Measurements from ENCODE around the gene LRRC18. TPM values are rescaled to one million over a fixed set of nuclear protein-coding genes. Genes with fewer than 3 reads are reported as not detected.

The LRRC18 gene
- total and polyA plus RNA-seq, 2 donors (not counting 1 experiment from before 2014, with no cell fraction given) = not detected

GRCh38 chr10:48941427-48942075, 1.9 kb upstream of the LRRC18 start:
- H3K9me3 Mint-ChIP-seq (ENCODE audit: insufficient read depth) = no peaks in the 10 kb centered on the region
- no peak for TF ChIP-seq EZH2 (IDR thresholded peaks at IDR 0.05; ENCODE audit: borderline replicate concordance, insufficient read depth, low read depth, low read length, poor library complexity, severe bottlenecking)
- no peak for TF ChIP-seq CTCF (IDR thresholded peaks at IDR 0.05)
- Histone ChIP-seq H4K20me1 (ENCODE audit: control insufficient read depth, insufficient read depth, low read length, poor library complexity, severe bottlenecking) (peaks cover 21% of the 10 kb centered on the region), H3K27me3 (replicated peaks in 1 of 4; ENCODE audit: control extremely low read depth in 1 of 4, control insufficient read depth in 3 of 4, insufficient read depth in 4 of 4, low read length in 3 of 4) (no peaks in the 10 kb centered on the region), H3K4me2 (replicated peaks; ENCODE audit: low read depth, low read length, poor library complexity, severe bottlenecking) (no peak overlapping the region), H3K4me1 (ENCODE audit: control insufficient read depth in 2 of 2, insufficient read depth in 2 of 2, low read length in 2 of 2) (no peaks in the 10 kb centered on the region), H3K27ac (ENCODE audit: low read length in 2 of 2) (no peak overlapping the region), H3K9me3 (ENCODE audit: control extremely low read depth in 1 of 3, control insufficient read depth in 2 of 3, insufficient read depth in 1 of 3, low read length in 2 of 3) (no peaks in the 10 kb centered on the region), H3K79me2 (ENCODE audit: control insufficient read depth, insufficient read depth, low read length) (no peaks in the 10 kb centered on the region), H3K9ac (ENCODE audit: low read length) (no peak overlapping the region), H3K36me3 (replicated peaks in 1 of 2; ENCODE audit: control extremely low read depth in 1 of 2, control insufficient read depth in 1 of 2, extremely low read depth in 1 of 2, insufficient read depth in 2 of 2, low read length in 1 of 2) (peaks cover 4 to 92% of the 10 kb centered on the region in 2 experiments), H2AFZ (ENCODE audit: insufficient read depth, low read depth, low read length, poor library complexity, severe bottlenecking) (no peak overlapping the region), H3K4me3 (ENCODE audit: control extremely low read depth in 1 of 5, extremely low read depth in 1 of 5, insufficient read depth in 1 of 5, low read depth in 2 of 5, low read length in 4 of 5) (no peak overlapping the region)
- WGBS (ENCODE audit: insufficient coverage) = 97% methylated on average over 9 of the region's 10 CpGs
- no peaks in the 10 kb centered on the region for H3K27me3 Mint-ChIP-seq
- CTCF ChIA-PET = no interaction called here
- intact Hi-C loops (cut with micrococcal nuclease) = no loop called here
- no peak overlapping the region for H3K27ac Mint-ChIP-seq
- no peaks in the 10 kb centered on the region for H3K4me1 Mint-ChIP-seq
- no peak overlapping the region for H3K4me3 Mint-ChIP-seq
- ATAC-seq (ENCODE audit: low read depth) (no peak), DNase-seq (no peak)
- POLR2A ChIA-PET = no interaction called here

DNA sequence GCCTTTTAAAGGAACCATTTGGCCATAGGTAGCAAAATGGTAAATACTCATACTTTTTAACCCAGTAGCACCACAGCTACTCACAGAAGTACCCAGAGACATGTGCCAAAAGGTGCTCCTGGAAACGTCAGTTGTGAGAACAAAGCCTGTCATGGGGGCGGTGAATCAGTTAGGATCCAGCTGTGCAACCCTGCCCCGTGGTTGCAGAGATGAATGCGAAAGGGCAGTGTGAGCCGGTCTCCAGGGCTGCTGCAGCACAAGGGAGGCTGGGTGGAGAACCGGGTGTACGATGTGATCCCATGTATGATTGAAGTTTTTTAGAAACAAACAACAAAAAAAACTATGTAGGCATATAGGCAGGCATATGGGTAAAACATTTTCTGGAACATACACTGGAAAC, 1.3 kb upstream of the LRRC18 start:
- Mint-ChIP-seq H3K4me1 (no peaks in the 10 kb centered on the region), H3K27me3 (no peaks in the 10 kb centered on the region), H3K9me3 (ENCODE audit: insufficient read depth) (no peaks in the 10 kb centered on the region), H3K4me3 (no peak overlapping the region), H3K27ac (no peak overlapping the region)
- Histone ChIP-seq H3K9ac (ENCODE audit: low read length) (no peak overlapping the region), H3K9me3 (ENCODE audit: control extremely low read depth in 1 of 3, control insufficient read depth in 2 of 3, insufficient read depth in 1 of 3, low read length in 2 of 3) (no peaks in the 10 kb centered on the region), H3K4me3 (ENCODE audit: control extremely low read depth in 1 of 5, extremely low read depth in 1 of 5, insufficient read depth in 1 of 5, low read depth in 2 of 5, low read length in 4 of 5) (no peak overlapping the region), H3K4me1 (ENCODE audit: control insufficient read depth in 2 of 2, insufficient read depth in 2 of 2, low read length in 2 of 2) (no peaks in the 10 kb centered on the region), H2AFZ (ENCODE audit: insufficient read depth, low read depth, low read length, poor library complexity, severe bottlenecking) (no peak overlapping the region), H3K4me2 (replicated peaks; ENCODE audit: low read depth, low read length, poor library complexity, severe bottlenecking) (no peak overlapping the region), H4K20me1 (ENCODE audit: control insufficient read depth, insufficient read depth, low read length, poor library complexity, severe bottlenecking) (peaks cover 21% of the 10 kb centered on the region), H3K27me3 (replicated peaks in 1 of 4; ENCODE audit: control extremely low read depth in 1 of 4, control insufficient read depth in 3 of 4, insufficient read depth in 4 of 4, low read length in 3 of 4) (no peaks in the 10 kb centered on the region), H3K36me3 (replicated peaks in 1 of 2; ENCODE audit: control extremely low read depth in 1 of 2, control insufficient read depth in 1 of 2, extremely low read depth in 1 of 2, insufficient read depth in 2 of 2, low read length in 1 of 2) (peaks cover 4 to 86% of the 10 kb centered on the region in 2 experiments), H3K27ac (ENCODE audit: low read length in 2 of 2) (no peak overlapping the region), H3K79me2 (ENCODE audit: control insufficient read depth, insufficient read depth, low read length) (no peaks in the 10 kb centered on the region)
- WGBS (ENCODE audit: insufficient coverage) = 88% methylated on average over 5 of the region's 7 CpGs
- ChIA-PET POLR2A (no interaction called here), CTCF (no interaction called here)
- ATAC-seq (ENCODE audit: low read depth) (no peak), DNase-seq (no peak)
- TF ChIP-seq CTCF (IDR thresholded peaks at IDR 0.05) (no peak), EZH2 (IDR thresholded peaks at IDR 0.05; ENCODE audit: borderline replicate concordance, insufficient read depth, low read depth, low read length, poor library complexity, severe bottlenecking) (no peak)
- intact Hi-C loops (cut with micrococcal nuclease) = no loop called here
